SK-N-MC (cell line): ENCODE results near the gene S100A2.

Experiments
- EZH2 ChIP-seq: fragments of 200-600 bp; sonication (generic); IDR thresholded peaks from one replicate; pipeline ENCODE4 v1.6.1; 2017; ENCODE audit warnings: antibody characterized with exemption
- FOXP2 ChIP-seq: optimal IDR thresholded peaks from 2 replicates; pipeline ENCODE3; 2011; ENCODE audit warnings: mild to moderate bottlenecking, moderate library complexity; ENCODE audit not compliant: insufficient read depth; ENCODE audit errors: extremely low read length, control extremely low read depth
- POLR2AphosphoS5 ChIP-seq: IDR thresholded peaks from 2 replicates; pipeline ENCODE4 v1.6.1; 2012; ENCODE audit warnings: mild to moderate bottlenecking, low read depth, low read length, borderline replicate concordance

DNA sequence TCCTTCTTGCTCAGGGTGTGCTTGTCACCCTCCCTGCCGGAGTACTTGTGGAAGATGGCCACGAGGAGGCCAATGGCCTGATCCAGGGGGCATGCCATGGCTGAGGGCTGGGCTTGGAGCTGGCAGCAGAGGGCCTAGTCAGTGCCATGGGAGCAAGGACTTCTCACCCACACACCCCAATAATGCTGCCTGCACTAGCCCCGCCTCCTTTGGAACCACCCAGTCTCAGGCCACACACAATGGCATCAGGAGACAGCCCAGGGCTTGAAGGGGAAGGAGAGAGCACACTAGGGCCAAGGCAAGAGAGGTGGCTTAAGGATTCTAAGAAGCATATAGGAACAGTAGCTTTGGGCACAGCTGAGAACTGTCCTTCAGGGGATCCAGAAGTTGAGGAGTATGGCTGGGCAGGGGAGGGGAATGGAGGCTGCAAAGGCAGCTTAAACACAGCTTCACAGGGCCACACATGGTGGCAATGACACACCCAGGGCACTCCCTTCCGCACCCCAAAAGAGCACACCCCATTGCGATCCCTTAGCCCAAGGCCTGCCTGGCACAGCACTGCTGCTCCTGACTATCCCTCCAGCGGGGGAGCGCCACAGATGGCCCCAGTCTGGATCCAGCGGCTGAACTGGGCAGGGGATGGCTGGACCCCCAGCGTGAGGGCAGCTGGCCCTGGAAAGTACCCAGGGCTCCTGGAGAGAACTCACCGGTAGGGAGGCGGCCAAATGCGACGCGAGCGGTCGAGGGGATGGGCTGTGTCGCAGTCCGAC, 30.2 kb downstream of the S100A2 start, which contains the start of gene S100A6:
- no peak for TF ChIP-seq EZH2
- no peak for TF ChIP-seq POLR2AphosphoS5
- no peak for TF ChIP-seq FOXP2
